GM21515 (cell line): ENCODE data around the gene ARFGAP1.

Experiments used
- ATAC-seq: cut with Tn5 transposase; IDR thresholded peaks from one replicate; pipeline ENCODE4 v1.9.1; 2021; ENCODE audit not compliant: unreplicated experiment

ARFGAP1 gene

GRCh38 chr20:63277466-63278272, 5.1 kb downstream of the ARFGAP1 start:
- ATAC-seq = no peak

DNA sequence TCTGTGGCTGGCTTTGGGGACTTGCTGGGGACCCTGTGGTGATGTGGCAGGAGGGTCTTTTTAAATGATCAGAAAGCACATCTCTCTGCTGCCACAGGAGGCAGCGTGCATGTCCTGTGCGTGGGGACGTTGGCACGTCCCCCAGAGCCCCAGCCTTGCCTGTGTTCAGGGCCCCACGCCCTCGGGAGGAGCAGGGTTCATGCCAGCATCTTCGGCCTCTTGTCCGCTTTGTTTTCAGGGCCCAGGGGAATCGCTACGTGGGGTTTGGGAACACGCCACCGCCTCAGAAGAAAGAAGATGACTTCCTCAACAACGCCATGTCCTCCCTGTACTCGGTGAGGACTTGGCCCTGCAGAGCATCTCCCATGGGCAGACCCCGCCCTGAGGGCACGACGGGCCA, 6.0 kb downstream of the ARFGAP1 start:
- ATAC-seq = no peak

GRCh38 chr20:63279931-63280330, 7.3 kb downstream of the ARFGAP1 start:
- ATAC-seq = no peak

DNA sequence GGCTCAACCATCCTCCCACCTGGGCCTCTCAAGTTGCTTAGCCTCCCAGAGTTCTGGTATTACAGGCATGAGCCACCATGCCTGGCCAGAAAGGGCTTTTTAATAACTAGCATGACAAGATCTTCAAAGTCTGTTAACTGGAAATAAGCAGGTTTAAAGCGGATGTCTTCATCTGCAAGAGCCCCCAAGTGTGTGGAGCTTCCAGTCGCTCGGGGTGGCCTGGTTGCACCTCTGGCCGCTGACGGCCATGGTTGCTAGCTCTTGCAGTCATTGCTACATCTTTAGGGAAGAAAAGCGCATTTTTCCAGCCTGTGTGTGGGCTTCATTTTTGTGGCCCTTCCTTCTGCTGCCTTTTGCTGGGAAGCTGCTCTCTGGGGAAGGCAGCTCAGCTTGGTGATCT, 7.8 kb downstream of the ARFGAP1 start:
- no peak for ATAC-seq

DNA sequence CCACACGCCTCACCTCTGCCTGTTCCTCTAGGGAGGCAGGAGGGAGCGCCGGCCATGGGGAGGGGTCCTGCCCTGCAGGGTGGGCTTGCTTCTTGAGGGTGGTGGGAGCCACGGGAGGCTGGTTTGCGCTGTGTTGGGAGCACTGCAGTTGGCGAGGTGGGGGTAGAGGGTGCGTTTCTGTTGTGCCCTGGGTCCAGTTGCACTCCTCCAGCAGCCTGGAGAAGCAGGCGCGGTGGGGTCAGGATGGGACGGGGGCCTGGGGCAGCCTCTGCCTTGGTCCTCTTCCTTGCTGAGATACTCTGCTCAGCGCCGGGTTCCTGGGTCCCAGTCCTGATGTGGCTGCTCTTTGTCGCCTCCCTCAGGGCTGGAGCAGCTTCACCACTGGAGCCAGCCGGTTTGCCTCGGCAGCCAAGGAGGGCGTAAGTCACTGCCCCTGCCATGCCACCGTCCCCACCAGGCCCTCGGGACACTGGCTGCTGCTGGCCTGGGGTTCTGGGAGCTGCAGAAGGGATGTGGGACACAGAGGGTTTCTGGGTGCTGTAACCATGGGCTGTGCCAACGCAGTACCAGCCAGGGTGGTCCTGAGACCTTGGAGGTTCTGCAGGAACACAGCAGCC, 8.4 kb downstream of the ARFGAP1 start:
- no peak for ATAC-seq

DNA sequence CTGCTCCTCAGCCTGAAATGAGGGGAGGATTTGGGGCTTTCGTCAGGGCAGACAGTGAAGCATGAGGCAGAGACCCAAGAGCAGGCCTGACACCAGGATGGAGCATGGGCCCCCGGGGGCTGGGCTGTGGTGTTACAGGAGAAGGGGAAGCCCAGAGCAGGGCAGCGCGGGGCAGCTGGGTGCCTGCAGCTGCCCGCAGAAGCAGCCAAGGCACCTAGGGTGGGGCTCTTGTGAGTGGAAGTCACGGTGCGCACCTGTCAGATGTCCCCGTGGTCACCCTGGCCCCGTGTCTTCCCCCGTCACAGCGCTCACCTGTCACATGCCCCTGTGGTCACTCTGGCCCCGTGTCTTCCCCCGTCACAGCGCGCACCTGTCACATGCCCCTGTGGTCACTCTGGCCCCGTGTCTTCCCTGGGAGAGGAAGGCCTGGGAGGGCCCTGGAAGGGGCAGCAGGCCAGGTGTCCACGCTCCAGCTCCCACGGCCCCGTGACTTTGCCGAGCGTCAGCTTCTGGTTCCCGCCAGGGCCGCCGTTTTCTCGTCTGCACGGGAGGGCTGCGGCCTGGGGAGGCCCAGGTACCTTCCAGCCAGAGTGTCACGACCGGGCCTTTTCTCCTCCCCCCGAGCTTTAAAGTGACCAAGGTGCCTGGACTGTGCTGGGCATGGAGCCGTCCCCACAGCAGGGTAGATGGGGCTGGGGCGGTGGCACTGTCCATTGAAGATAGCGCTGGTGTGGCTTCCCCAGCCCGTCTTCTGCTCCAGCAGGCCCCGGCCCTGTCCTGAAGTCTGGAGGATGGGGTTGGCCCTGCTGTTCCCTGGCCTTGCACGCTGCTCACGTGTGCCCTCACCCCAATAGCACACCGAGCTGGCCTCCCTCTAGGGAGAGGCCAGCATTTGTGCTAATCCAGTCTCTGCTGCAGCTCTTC, 9.4 kb downstream of the ARFGAP1 start:
- ATAC-seq = no peak

DNA sequence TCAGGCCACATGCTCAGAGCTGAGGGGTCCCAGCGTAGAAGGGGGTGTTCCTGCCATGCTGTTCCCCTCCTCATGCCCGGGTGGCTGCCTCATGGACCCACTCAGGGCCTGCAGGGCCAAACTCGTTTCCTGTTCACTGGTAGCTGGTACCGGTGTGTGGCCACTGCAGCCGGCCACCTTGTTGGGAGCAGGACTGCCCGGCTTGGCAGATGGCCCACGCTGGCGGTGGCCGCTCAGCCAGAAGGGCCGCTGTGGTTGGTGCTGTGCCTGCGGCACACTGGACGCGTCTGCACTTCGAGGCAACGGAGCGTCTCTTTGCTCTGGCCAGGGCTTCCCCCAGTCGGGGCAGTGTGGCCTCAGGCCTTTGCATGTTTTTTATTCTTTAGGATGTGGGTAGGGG, 10.3 kb downstream of the ARFGAP1 start:
- ATAC-seq = no peak

GRCh38 chr20:63283397-63284082, 10.9 kb downstream of the ARFGAP1 start:
- ATAC-seq = no peak

DNA sequence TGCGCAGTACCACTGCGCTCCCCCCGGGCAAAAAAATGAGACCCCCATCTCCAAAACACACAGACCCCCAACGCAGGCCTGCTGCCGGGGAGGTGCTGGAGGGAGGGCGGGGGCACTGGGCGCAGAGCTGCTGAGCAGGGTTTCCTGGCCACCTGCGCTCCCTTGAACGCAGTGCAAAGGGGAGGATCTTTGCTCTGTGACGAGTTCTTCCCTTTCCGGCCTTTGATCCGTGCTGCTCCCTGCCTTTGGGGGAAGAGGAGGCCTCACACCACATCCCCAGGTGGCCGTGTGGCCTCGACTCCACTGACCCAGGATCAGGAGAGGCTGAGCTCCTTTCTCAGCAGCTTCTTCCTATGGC, 11.4 kb downstream of the ARFGAP1 start:
- ATAC-seq = no peak

GRCh38 chr20:63284544-63284949, 11.9 kb downstream of the ARFGAP1 start:
- no peak for ATAC-seq

GRCh38 chr20:63284981-63285524, 12.4 kb downstream of the ARFGAP1 start:
- no peak for ATAC-seq

DNA sequence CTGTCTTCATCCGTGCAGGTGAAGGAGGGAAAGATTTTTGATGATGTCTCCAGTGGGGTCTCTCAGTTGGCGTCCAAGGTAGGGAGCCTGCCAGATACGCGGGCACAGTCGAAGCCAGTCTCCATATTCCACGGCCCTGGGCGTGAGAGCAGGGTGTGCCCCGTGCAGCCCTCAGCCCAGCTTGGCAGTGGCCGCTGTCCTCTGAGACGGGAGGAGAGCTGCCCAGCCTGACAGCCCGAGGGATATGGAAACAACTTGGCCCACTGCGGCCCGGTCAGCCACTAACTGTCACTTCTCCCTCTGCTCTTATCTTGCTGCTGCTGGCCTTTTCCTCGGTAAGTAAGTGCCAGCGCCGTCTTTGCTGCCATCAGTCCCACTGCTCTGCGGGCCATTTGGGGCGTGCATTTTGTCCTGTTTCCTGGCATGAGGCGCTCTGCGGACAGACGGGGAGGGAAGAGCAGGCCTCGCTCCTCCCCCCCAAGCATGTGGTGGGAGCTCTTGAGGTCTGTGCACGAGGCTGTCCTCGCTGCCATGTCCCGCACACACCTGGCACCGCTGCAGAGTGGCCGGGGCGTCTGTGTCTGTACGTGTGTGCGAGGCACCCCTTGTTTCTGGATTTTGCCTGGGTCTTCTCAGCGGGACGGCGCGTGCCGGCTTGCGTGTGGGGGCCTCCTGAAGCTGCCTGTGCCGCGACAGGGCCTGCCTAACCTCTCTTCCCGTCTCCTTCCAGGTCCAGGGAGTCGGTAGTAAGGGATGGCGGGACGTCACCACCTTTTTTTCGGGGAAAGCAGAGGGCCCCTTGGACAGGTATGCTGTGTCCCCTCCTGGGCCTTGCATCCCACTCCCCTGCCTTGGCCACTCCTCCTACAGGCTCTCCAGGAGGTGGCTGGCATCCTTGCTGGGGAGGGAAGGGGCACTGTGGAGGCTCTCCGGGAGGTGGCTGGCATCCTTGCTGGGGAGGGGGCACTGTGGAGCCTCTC, 13.3 kb downstream of the ARFGAP1 start:
- ATAC-seq = no peak

- ATAC-seq = no peak
These were observed 14.4 kb downstream of the ARFGAP1 start for GRCh38 chr20:63286781-63287696.

GRCh38 chr20:63287697-63288580, 15.3 kb downstream of the ARFGAP1 start:
- no peak for ATAC-seq

DNA sequence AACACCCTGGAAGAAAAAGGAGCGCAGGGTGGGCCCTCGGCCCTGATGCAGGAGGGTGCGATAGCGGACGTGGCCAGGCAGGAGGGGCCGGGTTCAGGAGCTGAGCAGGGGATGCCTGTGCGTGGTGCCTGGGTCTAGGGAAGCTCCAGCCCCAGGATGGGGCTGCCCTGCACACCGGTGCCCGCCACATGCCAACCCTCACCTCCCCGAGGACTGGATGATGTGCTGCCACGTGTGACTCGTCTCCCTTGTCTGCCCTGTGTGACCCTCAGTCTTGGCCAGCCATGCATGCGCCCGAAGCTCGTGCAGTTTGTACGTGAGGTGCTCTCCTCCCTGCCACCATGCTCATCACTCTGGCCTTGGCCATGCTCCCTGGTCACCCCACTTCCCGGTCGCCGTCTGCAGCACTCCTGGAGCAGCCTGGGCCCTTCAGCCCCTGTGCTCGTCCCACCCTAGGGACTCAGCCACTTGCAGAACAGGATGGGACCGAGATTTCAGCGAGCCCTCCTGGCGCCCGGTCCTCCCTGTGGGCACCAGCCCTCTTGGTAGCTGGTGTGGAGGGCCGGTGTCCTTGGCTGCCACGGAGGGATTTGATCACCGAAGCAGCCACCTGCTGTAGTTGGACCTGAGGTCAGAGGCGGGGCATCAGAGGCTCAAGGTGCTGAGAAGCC, 16.1 kb downstream of the ARFGAP1 start:
- ATAC-seq = no peak

DNA sequence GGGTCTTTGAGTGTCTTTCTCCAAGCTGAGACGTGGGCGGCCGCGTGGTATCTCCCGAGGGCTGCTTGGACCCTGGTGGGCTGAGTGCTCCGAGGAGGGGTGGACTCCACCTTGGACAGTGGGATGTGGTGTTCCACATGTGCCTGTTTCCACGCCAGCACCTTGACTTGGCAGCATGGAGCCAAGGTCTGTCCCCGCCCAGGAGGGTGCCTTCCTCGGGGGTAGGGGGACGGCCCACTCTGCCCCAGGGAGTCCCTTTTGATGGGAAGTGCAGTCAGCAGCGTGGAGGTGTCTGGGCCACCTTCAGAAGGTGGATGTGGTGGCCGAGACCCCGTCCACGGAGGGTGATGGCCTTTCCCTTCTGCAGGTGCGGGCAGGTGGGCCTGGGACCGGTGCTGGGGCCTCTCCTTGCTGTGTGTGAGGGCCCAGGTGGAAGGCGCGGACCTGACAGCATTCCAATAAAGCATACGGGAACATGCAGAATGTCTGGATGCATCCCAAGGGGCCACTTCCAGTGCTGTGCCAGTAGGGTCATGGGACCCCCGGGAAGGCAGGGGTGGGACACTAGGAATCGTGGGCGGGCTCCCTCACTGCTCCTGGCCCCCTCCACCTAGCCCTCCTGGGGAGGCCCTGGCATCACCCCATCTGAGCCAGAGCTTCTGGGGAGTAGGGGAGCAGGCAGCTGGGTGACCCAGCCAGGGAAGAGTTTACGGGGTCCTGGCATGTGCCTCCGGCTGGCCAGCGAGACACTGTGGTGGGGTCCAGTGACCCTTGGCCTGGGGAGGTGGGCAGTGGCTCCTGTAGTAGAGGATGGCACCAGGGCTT, 16.9 kb downstream of the ARFGAP1 start:
- ATAC-seq = no peak
